ENCODE measurements around the gene BSCL2. TPM values are rescaled to one million over a fixed set of nuclear protein-coding genes. Genes with fewer than 3 reads are reported as not detected.

The BSCL2 gene
- total and polyA plus RNA-seq, 11 donors, result 13.3 to 39.4 (median 20.5) TPM

GRCh38 chr11:62727872-62728170 lies 20.6 kb upstream of the BSCL2 start:
- Histone ChIP-seq H3K4me1 (peaks cover 3 to 63% (median 47%) of the 10 kb centered on the region in 12 donors), H3K27ac (peak overlapping the region; percentile 91 to 99 (median 96)), H3K36me3 (peaks cover 0 to 36% (median 27%) of the 10 kb centered on the region in 9 donors), H3K9me3 (no peaks in the 10 kb centered on the region), H3K27me3 (no peaks in the 10 kb centered on the region), H3K4me3 (peak overlapping the region; percentile 64 to 98 (median 85))
- WGBS, 4 donors, result 0% methylated on average over 20 of the region's 20 CpGs
- TF ChIP-seq CTCF (IDR thresholded peaks at IDR 0.05) (no peak), POLR2A (IDR thresholded peaks at IDR 0.05) (no peak)
- intact Hi-C loops (cut with DNase I), result loop anchor here in 5 of 10 donors (1.0 to 10.0 kb wide), 10 partner anchors 17 to 127 kb away; partner anchors contain the start of genes TAF6L (in 2 of the 5) and ZBTB3 (in 1 of the 5)
- peak; percentile 78 to 88 (median 82) for ATAC-seq
- peak; percentile 83 to 91 (median 89) for DNase-seq

DNA sequence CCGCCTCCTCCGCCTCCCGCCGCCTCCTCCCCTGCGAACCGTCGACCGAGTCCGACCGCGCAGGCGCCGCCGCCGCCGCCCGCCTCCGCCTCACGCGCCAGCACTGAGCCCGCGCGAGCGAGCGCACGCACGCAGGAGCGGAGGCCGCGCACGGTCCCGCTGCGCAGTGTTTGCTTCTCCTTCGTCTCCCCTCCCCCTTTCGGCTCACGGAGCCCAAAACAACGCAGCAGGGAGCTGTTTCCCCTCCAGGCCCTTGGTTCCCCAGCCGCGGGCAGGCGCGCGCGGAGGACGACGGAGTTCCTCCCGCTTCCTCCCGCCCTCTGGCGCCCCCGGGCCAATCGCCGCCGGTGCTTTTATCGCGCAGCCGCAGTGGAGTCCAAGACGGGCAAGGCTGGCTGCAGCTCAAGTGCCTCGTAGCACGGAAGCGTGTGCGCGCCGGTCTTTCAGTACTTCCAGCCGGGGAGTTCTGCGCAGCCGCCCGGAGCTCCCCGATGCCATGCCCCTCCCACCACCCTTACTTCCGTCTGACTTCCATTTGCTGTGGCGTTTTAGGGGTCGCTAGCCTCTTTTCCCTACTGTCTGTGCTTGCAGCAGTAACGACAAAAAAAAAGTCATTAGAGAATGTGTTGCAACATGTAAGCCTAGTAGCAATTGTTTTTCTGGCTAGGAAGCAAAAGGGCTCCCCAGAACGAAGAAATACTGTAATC lies 20.1 kb upstream of the BSCL2 start, which contains the start of gene HNRNPUL2:
Gene HNRNPUL2 (minus strand): TSS at position 293 of the 707 bp plus-strand sequence. CDS start 301 bp downstream, outside the sequence.
- H3K4me3 ChIP-seq, result peak within 1 kb of the TSS; percentile 64 to 98 (median 85)
- H3K27ac ChIP-seq, result peak within 1 kb of the TSS; percentile 91 to 99 (median 96)
- intact Hi-C loops (cut with DNase I), result loop anchor here in 5 of 10 donors (1.0 to 10.0 kb wide), 7 partner anchors 17 to 127 kb away; partner anchors contain the start of gene TAF6L (in 1 of the 5)
- ATAC-seq, result peak; percentile 92 to 96 (median 94)
- 0 to 1% (median 0%) methylated on average over 38 to 72 of the region's 72 CpGs for WGBS, 4 donors
- H3K9me3 ChIP-seq, result no peaks in the 10 kb centered on the region
- peak; percentile 98 to 99 (median 99) for DNase-seq
- H3K36me3 ChIP-seq, result peaks cover 2 to 38% (median 28%) of the 10 kb centered on the region in 9 donors
- peaks cover 3 to 58% (median 45%) of the 10 kb centered on the region in 12 donors for H3K4me1 ChIP-seq
- H3K27me3 ChIP-seq, result no peaks in the 10 kb centered on the region
- TF ChIP-seq CTCF (IDR thresholded peaks at IDR 0.05) (peak in 3 of 12 donors; percentile 4 to 22 (median 16)), POLR2A (IDR thresholded peaks at IDR 0.05) (peak; percentile 81 to 94)

GRCh38 chr11:62726915-62727164 lies 19.6 kb upstream of the BSCL2 start:
- intact Hi-C loops (cut with DNase I), result loop anchor here in 6 of 10 donors (1.0 to 10.0 kb wide), 7 partner anchors 16 to 128 kb away; partner anchors contain the start of gene TAF6L (in 1 of the 6)
- Histone ChIP-seq H3K27me3 (no peaks in the 10 kb centered on the region), H3K36me3 (peaks cover 3 to 39% (median 33%) of the 10 kb centered on the region in 9 donors), H3K27ac (peak overlapping the region; percentile 77 to 99 (median 96)), H3K4me3 (peak overlapping the region; percentile 64 to 98 (median 85)), H3K9me3 (no peaks in the 10 kb centered on the region), H3K4me1 (peaks cover 3 to 58% (median 45%) of the 10 kb centered on the region in 12 donors)
- WGBS, 4 donors, result 1 to 2% (median 1%) methylated on average over 11 to 37 of the region's 37 CpGs
- TF ChIP-seq POLR2A (IDR thresholded peaks at IDR 0.05) (no peak), CTCF (IDR thresholded peaks at IDR 0.05) (no peak)
- DNase-seq (no peak), ATAC-seq (peak in 2 of 4 donors; percentile 5 to 23)
